ENCODE results near the gene KREMEN2. TPM values are rescaled to one million over a fixed set of nuclear protein-coding genes. Genes with fewer than 3 reads are reported as not detected.

Gene KREMEN2
- total and polyA plus RNA-seq, 9 of the 15 experiments (the other 6 are each of a cell fraction or from before 2014, with no cell fraction given) = 0.04 to 7.7 (median 1.5) TPM; not detected in 1

DNA sequence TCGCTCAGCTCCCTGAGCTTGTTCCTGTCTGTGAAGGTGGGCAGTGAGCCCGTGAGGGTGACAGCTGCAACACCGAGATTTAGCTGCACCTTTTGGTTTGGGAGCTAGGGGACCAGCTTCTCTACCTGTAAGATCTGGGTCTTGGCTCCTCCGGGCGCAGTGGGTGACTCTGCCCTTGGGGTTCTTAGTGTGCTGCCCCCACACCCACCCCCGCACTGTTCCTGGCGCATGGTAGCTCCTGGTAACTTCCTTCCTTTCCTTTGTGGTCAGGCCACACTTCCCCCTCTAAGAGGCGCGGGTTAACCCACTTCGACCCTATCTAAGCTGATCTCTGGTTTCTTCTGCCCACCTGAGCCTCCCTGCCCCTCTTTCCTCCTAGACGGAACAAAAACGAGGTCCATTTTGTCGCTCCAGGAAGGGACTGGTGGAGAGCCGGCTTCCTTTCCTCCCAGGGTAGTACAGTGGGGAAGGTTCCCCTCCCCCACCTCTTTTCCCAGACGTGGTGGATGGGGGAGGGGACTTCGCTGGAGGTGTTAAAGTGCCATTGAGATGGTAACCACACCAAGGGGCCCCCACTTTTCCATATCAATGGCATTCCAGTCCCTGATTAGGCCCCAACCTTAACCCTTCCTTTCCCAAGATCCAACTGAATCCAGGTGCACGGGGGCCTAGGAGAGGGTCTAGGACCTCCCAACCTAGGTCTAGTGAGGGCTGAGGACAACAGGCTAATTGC lies 44.0 kb downstream of the KREMEN2 start (continued):
- 0 out of 2 replicates have a peak, but pooled peaks have one; percentile 18 for TF ChIP-seq SP1 (CRISPR knock-in tag; IDR thresholded peaks at IDR 0.05)
- TF ChIP-seq, protein P1, sequence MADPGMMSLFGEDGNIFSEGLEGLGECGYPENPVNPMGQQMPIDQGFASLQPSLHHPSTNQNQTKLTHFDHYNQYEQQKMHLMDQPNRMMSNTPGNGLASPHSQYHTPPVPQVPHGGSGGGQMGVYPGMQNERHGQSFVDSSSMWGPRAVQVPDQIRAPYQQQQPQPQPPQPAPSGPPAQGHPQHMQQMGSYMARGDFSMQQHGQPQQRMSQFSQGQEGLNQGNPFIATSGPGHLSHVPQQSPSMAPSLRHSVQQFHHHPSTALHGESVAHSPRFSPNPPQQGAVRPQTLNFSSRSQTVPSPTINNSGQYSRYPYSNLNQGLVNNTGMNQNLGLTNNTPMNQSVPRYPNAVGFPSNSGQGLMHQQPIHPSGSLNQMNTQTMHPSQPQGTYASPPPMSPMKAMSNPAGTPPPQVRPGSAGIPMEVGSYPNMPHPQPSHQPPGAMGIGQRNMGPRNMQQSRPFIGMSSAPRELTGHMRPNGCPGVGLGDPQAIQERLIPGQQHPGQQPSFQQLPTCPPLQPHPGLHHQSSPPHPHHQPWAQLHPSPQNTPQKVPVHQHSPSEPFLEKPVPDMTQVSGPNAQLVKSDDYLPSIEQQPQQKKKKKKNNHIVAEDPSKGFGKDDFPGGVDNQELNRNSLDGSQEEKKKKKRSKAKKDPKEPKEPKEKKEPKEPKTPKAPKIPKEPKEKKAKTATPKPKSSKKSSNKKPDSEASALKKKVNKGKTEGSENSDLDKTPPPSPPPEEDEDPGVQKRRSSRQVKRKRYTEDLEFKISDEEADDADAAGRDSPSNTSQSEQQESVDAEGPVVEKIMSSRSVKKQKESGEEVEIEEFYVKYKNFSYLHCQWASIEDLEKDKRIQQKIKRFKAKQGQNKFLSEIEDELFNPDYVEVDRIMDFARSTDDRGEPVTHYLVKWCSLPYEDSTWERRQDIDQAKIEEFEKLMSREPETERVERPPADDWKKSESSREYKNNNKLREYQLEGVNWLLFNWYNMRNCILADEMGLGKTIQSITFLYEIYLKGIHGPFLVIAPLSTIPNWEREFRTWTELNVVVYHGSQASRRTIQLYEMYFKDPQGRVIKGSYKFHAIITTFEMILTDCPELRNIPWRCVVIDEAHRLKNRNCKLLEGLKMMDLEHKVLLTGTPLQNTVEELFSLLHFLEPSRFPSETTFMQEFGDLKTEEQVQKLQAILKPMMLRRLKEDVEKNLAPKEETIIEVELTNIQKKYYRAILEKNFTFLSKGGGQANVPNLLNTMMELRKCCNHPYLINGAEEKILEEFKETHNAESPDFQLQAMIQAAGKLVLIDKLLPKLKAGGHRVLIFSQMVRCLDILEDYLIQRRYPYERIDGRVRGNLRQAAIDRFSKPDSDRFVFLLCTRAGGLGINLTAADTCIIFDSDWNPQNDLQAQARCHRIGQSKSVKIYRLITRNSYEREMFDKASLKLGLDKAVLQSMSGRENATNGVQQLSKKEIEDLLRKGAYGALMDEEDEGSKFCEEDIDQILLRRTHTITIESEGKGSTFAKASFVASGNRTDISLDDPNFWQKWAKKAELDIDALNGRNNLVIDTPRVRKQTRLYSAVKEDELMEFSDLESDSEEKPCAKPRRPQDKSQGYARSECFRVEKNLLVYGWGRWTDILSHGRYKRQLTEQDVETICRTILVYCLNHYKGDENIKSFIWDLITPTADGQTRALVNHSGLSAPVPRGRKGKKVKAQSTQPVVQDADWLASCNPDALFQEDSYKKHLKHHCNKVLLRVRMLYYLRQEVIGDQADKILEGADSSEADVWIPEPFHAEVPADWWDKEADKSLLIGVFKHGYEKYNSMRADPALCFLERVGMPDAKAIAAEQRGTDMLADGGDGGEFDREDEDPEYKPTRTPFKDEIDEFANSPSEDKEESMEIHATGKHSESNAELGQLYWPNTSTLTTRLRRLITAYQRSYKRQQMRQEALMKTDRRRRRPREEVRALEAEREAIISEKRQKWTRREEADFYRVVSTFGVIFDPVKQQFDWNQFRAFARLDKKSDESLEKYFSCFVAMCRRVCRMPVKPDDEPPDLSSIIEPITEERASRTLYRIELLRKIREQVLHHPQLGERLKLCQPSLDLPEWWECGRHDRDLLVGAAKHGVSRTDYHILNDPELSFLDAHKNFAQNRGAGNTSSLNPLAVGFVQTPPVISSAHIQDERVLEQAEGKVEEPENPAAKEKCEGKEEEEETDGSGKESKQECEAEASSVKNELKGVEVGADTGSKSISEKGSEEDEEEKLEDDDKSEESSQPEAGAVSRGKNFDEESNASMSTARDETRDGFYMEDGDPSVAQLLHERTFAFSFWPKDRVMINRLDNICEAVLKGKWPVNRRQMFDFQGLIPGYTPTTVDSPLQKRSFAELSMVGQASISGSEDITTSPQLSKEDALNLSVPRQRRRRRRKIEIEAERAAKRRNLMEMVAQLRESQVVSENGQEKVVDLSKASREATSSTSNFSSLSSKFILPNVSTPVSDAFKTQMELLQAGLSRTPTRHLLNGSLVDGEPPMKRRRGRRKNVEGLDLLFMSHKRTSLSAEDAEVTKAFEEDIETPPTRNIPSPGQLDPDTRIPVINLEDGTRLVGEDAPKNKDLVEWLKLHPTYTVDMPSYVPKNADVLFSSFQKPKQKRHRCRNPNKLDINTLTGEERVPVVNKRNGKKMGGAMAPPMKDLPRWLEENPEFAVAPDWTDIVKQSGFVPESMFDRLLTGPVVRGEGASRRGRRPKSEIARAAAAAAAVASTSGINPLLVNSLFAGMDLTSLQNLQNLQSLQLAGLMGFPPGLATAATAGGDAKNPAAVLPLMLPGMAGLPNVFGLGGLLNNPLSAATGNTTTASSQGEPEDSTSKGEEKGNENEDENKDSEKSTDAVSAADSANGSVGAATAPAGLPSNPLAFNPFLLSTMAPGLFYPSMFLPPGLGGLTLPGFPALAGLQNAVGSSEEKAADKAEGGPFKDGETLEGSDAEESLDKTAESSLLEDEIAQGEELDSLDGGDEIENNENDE (IDR thresholded peaks at IDR 0.05; ENCODE audit: low read depth, low read length) = no peak
- peak; percentile 80 for TF ChIP-seq DPF2 (IDR thresholded peaks at IDR 0.05)
- TF ChIP-seq MTA2 (IDR thresholded peaks at IDR 0.05; ENCODE audit: low read depth) = no peak
- TF ChIP-seq TEAD1 (CRISPR knock-in tag; IDR thresholded peaks at IDR 0.05) = no peak
- no peak for TF ChIP-seq ZC3H4 (CRISPR knock-in tag; IDR thresholded peaks at IDR 0.05; ENCODE audit: borderline replicate concordance)
- TF ChIP-seq NFRKB (IDR thresholded peaks at IDR 0.05; ENCODE audit: low read depth) = peak; percentile 94
- TF ChIP-seq NR2C1 (IDR thresholded peaks at IDR 0.05) = no peak
- peak; percentile 33; the same call in 1 of the 2 replicates for TF ChIP-seq NR2C1 (tag; IDR thresholded peaks at IDR 0.05)
- peak; percentile 54 to 89; a peak in 3 of 4 replicates for TF ChIP-seq TRIM24 (IDR thresholded peaks at IDR 0.05)

Data from K562 (cell line).